Measurements from ENCODE around the gene TRAF1.

- TF ChIP-seq CTCF (IDR thresholded peaks at IDR 0.05) = no peak
- no peak for TF ChIP-seq POLR2A (IDR thresholded peaks at IDR 0.05)
Measured at GRCh38 chr9:120910643-120911042, 16.0 kb downstream of the TRAF1 start.
